Kidney (tissue), 14 donors: ENCODE data around the gene GATA2. TPM values are rescaled to one million over a fixed set of nuclear protein-coding genes. Genes with fewer than 3 reads are reported as not detected.
A peak's percentile ranks its signal among the peaks of the same experiment; 100 is the strongest.

ENCODE experiments used
- DNase-seq, 5 donors: peaks; one replicate each; pipeline ENCODE4 v3.0.0-alpha.2; 2013 to 2020
- FAIRE-seq: peaks from 2 replicates; lab custom pipeline; 2012; peaks lifted over from hg19 to GRCh38; lab: Jason Lieb, UNC
- H3K27ac ChIP-seq, 2 donors: one replicate each; pipeline ENCODE4 v1.7.0; 2013; ENCODE audit warnings: low read depth in 2 of 2, low read length in 2 of 2, inconsistent platforms in 1 of 2
- H3K27me3 ChIP-seq: one replicate; pipeline ENCODE4 v1.7.1; 2013; ENCODE audit warnings: low read length, inconsistent platforms; ENCODE audit not compliant: control insufficient read depth, insufficient read depth
- H3K36me3 ChIP-seq, 3 donors: one replicate each; pipeline versions ENCODE4 v1.7.0 to v1.7.1; 2013; ENCODE audit warnings: low read length in 3 of 3, control low read depth in 1 of 3, inconsistent platforms in 1 of 3; ENCODE audit not compliant: insufficient read depth in 3 of 3, control insufficient read depth in 2 of 3
- H3K4me1 ChIP-seq, 3 donors: one replicate each; pipeline versions ENCODE4 v1.7.0 to v1.7.1; 2013; ENCODE audit warnings: low read length in 3 of 3, inconsistent platforms in 1 of 3, low read depth in 1 of 3; ENCODE audit not compliant: control insufficient read depth in 2 of 3, insufficient read depth in 2 of 3
- H3K4me3 ChIP-seq, 3 donors: one replicate each; pipeline versions ENCODE4 v1.7.0 to v1.8.1; 2013; ENCODE audit warnings: low read length in 3 of 3, control low read depth in 1 of 3, inconsistent platforms in 1 of 3
- H3K9ac ChIP-seq, 3 donors: one replicate each; pipeline versions ENCODE4 v1.7.0 to v1.7.1; 2013; ENCODE audit warnings: low read length in 3 of 3, control low read depth in 1 of 3, inconsistent platforms in 1 of 3
- H3K9me3 ChIP-seq, 3 donors: one replicate each; pipeline versions ENCODE4 v1.7.0 to v1.7.1; 2013; ENCODE audit warnings: low read length in 3 of 3, control low read depth in 1 of 3, inconsistent platforms in 1 of 3; ENCODE audit not compliant: control insufficient read depth in 2 of 3, insufficient read depth in 1 of 3
- CTCF ChIP-seq: IDR thresholded peaks from 3 replicates; pipeline ENCODE4 v1.5.1; 2012; ENCODE audit warnings: mild to moderate bottlenecking, moderate library complexity, borderline replicate concordance; ENCODE audit not compliant: insufficient read depth; ENCODE audit errors: extremely low read depth
- intact Hi-C: fragments of 100-400 bp; cut with DNase I; formaldehyde crosslinking; loops from one replicate; pipeline ENCODE4 v1.11.1; 2022
- polyA plus RNA-seq: library from polyadenylated mRNA; stranded (reverse); fragments of 350-450 nt; fragmentation: Illumina TruSeq; extraction: RNeasy Lipid Tissue Mini Kit (QIAGEN cat#74804); gene quantifications from one replicate; pipeline ENCODE4 v1.2.3, GENCODE V29; 2014; ENCODE audit warnings: low read depth, low replicate concordance; ENCODE audit not compliant: insufficient read depth
- total RNA-seq: library from RNA; stranded (reverse); fragmentation: NEBNext Ultra II Directional; extraction: Animal tissue kit (Norgen Biotek cat#: 25700); gene quantifications from one replicate; pipeline ENCODE4 v1.2.1, GENCODE V29; 2021
- donor health status: control.
- donor health status: control.
- donor health status: control.
- donor health status: control.
- donor health status: control.
- donor health status: DM: yes; HTN: yes; CAD: no.
- donor health status: Normal renal cell carcinoma (clear cell type).

GATA2 gene
- total and polyA plus RNA-seq, 2 donors from 2014 or later = 22.9 to 31.4 TPM

GRCh38 chr3:128432971-128433836, 59.8 kb downstream of the GATA2 start:
- intact Hi-C loops = no loop called here
- no peak for TF ChIP-seq CTCF
- DNase-seq (peak; percentile 30 to 81 (median 68)), FAIRE-seq (no peak)
- no peaks in the 10 kb centered on the region for H3K4me1 ChIP-seq
- no peaks in the 10 kb centered on the region for H3K9me3 ChIP-seq
- no peak overlapping the region for H3K9ac ChIP-seq
- H3K4me3 ChIP-seq = peak overlapping the region in 1 of 3 donors; percentile 17
- peaks cover 3% of the 10 kb centered on the region for H3K27me3 ChIP-seq
- H3K27ac ChIP-seq = peak overlapping the region in 1 of 2 donors; percentile 63
- no peaks in the 10 kb centered on the region for H3K36me3 ChIP-seq

- Histone ChIP-seq H3K27ac (peak overlapping the region; percentile 1 to 32), H3K9ac (peak overlapping the region in 1 of 3 donors; percentile 46), H3K4me3 (peak overlapping the region in 1 of 3 donors; percentile 32), H3K36me3 (no peaks in the 10 kb centered on the region), H3K9me3 (no peaks in the 10 kb centered on the region), H3K27me3 (peaks cover 3% of the 10 kb centered on the region), H3K4me1 (peaks cover 0 to 1% (median 0%) of the 10 kb centered on the region in 3 donors)
- intact Hi-C loops = no loop called here
- DNase-seq (peak in 4 of 5 donors; percentile 51 to 60 (median 56)), FAIRE-seq (no peak)
- no peak for TF ChIP-seq CTCF
Observed at GRCh38 chr3:128432301-128432970, 60.6 kb downstream of the GATA2 start.

GRCh38 chr3:128431803-128432300, 61.1 kb downstream of the GATA2 start:
- no peak for TF ChIP-seq CTCF
- peak overlapping the region in 1 of 2 donors; percentile 1 for H3K27ac ChIP-seq
- H3K4me3 ChIP-seq = peak overlapping the region in 1 of 3 donors; percentile 32
- DNase-seq = no peak
- peaks cover 0 to 3% (median 0%) of the 10 kb centered on the region in 3 donors for H3K4me1 ChIP-seq
- H3K27me3 ChIP-seq = peaks cover 3% of the 10 kb centered on the region
- intact Hi-C loops = no loop called here
- FAIRE-seq = no peak
- no peak overlapping the region for H3K9ac ChIP-seq
- H3K36me3 ChIP-seq = no peaks in the 10 kb centered on the region
- no peaks in the 10 kb centered on the region for H3K9me3 ChIP-seq
